Colonic mucosa (tissue), 4 donors: ENCODE measurements around the gene CDCA7. TPM values are rescaled to one million over a fixed set of nuclear protein-coding genes. Genes with fewer than 3 reads are reported as not detected.
"Not testable (repeated sequence)": the region's sequence is repeated elsewhere in the genome, so short reads cannot be mapped to it uniquely, and the experiment has no call there.

Experiments used
- DNase-seq: peaks from one replicate; pipeline ENCODE4 v3.0.0-alpha.2; 2020
- H3K27ac ChIP-seq: fragments of 200-600 bp; one replicate; pipeline ENCODE4 v1.8.0; 2021
- H3K27me3 ChIP-seq: fragments of 200-600 bp; one replicate; pipeline ENCODE4 v1.8.0; 2021
- H3K36me3 ChIP-seq: fragments of 200-600 bp; one replicate; pipeline ENCODE4 v1.8.0; 2021
- H3K4me1 ChIP-seq: fragments of 200-600 bp; one replicate; pipeline ENCODE4 v1.8.0; 2021; ENCODE audit warnings: mild to moderate bottlenecking
- H3K4me3 ChIP-seq: fragments of 200-600 bp; one replicate; pipeline ENCODE4 v1.8.0; 2021
- H3K9ac ChIP-seq, 2 donors: one replicate each; pipeline ENCODE4 v1.7.0; 2013; ENCODE audit warnings: control low read depth in 2 of 2, low read depth in 2 of 2, low read length in 2 of 2
- H3K9me3 ChIP-seq: fragments of 200-600 bp; one replicate; pipeline ENCODE4 v1.8.0; 2021
- CTCF ChIP-seq: fragments of 200-600 bp; IDR thresholded peaks from one replicate; pipeline ENCODE4 v1.8.0; 2022; ENCODE audit warnings: antibody characterized with exemption, mild to moderate bottlenecking
- intact Hi-C: fragments of 100-400 bp; cut with DNase I; formaldehyde crosslinking; loops from one replicate; pipeline ENCODE4 v1.14.1; 2022
- total RNA-seq, 2 donors: library from RNA; stranded (reverse); fragmentation: NEBNext Ultra II Directional in 1 of 2; extraction: Animal tissue kit (Norgen Biotek cat#: 25700) in 1 of 2; gene quantifications; one replicate each; pipeline ENCODE4 v1.2.1, GENCODE V29; 2021
- donor health status: healthy.
- donor health status: DM: no; HTN: no; CAD: no.
- donor health status: DM: no; HTN: no; CAD: no.

CDCA7 gene
- total RNA-seq, 2 donors from 2014 or later: 30.0 to 75.8 TPM

GRCh38 chr2:173326806-173327205, 27.9 kb upstream of the CDCA7 start:
- Histone ChIP-seq H3K27me3 (no peaks in the 10 kb centered on the region), H3K9ac (no peak overlapping the region), H3K9me3 (no peaks in the 10 kb centered on the region), H3K36me3 (no peaks in the 10 kb centered on the region), H3K4me3 (no peak overlapping the region), H3K4me1 (no peaks in the 10 kb centered on the region), H3K27ac (no peak overlapping the region)
- intact Hi-C loops: no loop called here
- no peak for TF ChIP-seq CTCF
- DNase-seq: no peak

- no peaks in the 10 kb centered on the region for H3K4me1 ChIP-seq
- no peak overlapping the region for H3K9ac ChIP-seq
- no peak overlapping the region for H3K4me3 ChIP-seq
- H3K27ac ChIP-seq: no peak overlapping the region
- DNase-seq: no peak
- H3K36me3 ChIP-seq: no peaks in the 10 kb centered on the region
- no peaks in the 10 kb centered on the region for H3K27me3 ChIP-seq
- H3K9me3 ChIP-seq: no peaks in the 10 kb centered on the region
- intact Hi-C loops: no loop called here
- no peak for TF ChIP-seq CTCF
Observed at GRCh38 chr2:173327421-173327820, 27.3 kb upstream of the CDCA7 start.

- DNase-seq, H3K27me3 ChIP-seq, H3K36me3 ChIP-seq, intact Hi-C loops, H3K9ac ChIP-seq, H3K4me1 ChIP-seq, H3K27ac ChIP-seq, H3K9me3 ChIP-seq, H3K4me3 ChIP-seq: not testable (repeated sequence)
Observed at GRCh38 chr2:173333003-173333402, 21.7 kb upstream of the CDCA7 start.

- no peaks in the 10 kb centered on the region for H3K27me3 ChIP-seq
- H3K27ac ChIP-seq: no peak overlapping the region
- no peak for TF ChIP-seq CTCF
- no peak overlapping the region for H3K9ac ChIP-seq
- no peaks in the 10 kb centered on the region for H3K9me3 ChIP-seq
- H3K4me3 ChIP-seq: no peak overlapping the region
- H3K36me3 ChIP-seq: no peaks in the 10 kb centered on the region
- no peak for DNase-seq
- H3K4me1 ChIP-seq: no peaks in the 10 kb centered on the region
- intact Hi-C loops: no loop called here
Observed at GRCh38 chr2:173339807-173340206, 14.9 kb upstream of the CDCA7 start.

GRCh38 chr2:173343921-173344320, 10.8 kb upstream of the CDCA7 start:
- Histone ChIP-seq H3K27me3 (no peaks in the 10 kb centered on the region), H3K9ac (no peak overlapping the region), H3K4me3 (no peak overlapping the region), H3K9me3 (no peaks in the 10 kb centered on the region), H3K36me3 (no peaks in the 10 kb centered on the region), H3K27ac (no peak overlapping the region), H3K4me1 (no peaks in the 10 kb centered on the region)
- no peak for TF ChIP-seq CTCF
- no peak for DNase-seq
- intact Hi-C loops: no loop called here

GRCh38 chr2:173346035-173346434, 8.6 kb upstream of the CDCA7 start:
- DNase-seq: no peak
- intact Hi-C loops: no loop called here
- Histone ChIP-seq H3K4me1 (no peaks in the 10 kb centered on the region), H3K27me3 (no peaks in the 10 kb centered on the region), H3K9ac (no peak overlapping the region), H3K36me3 (no peaks in the 10 kb centered on the region), H3K4me3 (no peak overlapping the region), H3K9me3 (no peaks in the 10 kb centered on the region), H3K27ac (no peak overlapping the region)
- no peak for TF ChIP-seq CTCF
